ENCODE measurements around the gene MILR1. TPM values are rescaled to one million over a fixed set of nuclear protein-coding genes. Genes with fewer than 3 reads are reported as not detected.
"Not testable (repeated sequence)": the region's sequence is repeated elsewhere in the genome, so short reads cannot be mapped to it uniquely, and the experiment has no call there.

Gene MILR1
- total RNA-seq, 2 experiments from 2014 or later = 1.3 to 2.3 TPM

GRCh38 chr17:64461788-64462187, 12.9 kb downstream of the MILR1 start:
- CTCF ChIA-PET = interaction anchor here (1.1 kb wide), 1 partner anchor 31 kb away, joined by 5 read pairs; no protein-coding TSS in a partner anchor
- no peak for ATAC-seq
- H3K4me1 Mint-ChIP-seq (ENCODE audit: low read depth) = peaks cover under 1% of the 10 kb centered on the region
- no peak for DNase-seq
- H3K9me3 Mint-ChIP-seq = no peaks in the 10 kb centered on the region
- no peak overlapping the region for H3K27ac Mint-ChIP-seq
- POLR2A ChIA-PET = no interaction called here
- no peak overlapping the region for H3K4me3 Mint-ChIP-seq
- H3K36me3 Mint-ChIP-seq (ENCODE audit: low read depth) = no peaks in the 10 kb centered on the region
- intact Hi-C loops (cut with micrococcal nuclease) = no loop called here
- TF ChIP-seq, protein P1, sequence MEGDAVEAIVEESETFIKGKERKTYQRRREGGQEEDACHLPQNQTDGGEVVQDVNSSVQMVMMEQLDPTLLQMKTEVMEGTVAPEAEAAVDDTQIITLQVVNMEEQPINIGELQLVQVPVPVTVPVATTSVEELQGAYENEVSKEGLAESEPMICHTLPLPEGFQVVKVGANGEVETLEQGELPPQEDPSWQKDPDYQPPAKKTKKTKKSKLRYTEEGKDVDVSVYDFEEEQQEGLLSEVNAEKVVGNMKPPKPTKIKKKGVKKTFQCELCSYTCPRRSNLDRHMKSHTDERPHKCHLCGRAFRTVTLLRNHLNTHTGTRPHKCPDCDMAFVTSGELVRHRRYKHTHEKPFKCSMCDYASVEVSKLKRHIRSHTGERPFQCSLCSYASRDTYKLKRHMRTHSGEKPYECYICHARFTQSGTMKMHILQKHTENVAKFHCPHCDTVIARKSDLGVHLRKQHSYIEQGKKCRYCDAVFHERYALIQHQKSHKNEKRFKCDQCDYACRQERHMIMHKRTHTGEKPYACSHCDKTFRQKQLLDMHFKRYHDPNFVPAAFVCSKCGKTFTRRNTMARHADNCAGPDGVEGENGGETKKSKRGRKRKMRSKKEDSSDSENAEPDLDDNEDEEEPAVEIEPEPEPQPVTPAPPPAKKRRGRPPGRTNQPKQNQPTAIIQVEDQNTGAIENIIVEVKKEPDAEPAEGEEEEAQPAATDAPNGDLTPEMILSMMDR (IDR thresholded peaks at IDR 0.05) = no peak
- H3K27me3 Mint-ChIP-seq = no peaks in the 10 kb centered on the region

DNA sequence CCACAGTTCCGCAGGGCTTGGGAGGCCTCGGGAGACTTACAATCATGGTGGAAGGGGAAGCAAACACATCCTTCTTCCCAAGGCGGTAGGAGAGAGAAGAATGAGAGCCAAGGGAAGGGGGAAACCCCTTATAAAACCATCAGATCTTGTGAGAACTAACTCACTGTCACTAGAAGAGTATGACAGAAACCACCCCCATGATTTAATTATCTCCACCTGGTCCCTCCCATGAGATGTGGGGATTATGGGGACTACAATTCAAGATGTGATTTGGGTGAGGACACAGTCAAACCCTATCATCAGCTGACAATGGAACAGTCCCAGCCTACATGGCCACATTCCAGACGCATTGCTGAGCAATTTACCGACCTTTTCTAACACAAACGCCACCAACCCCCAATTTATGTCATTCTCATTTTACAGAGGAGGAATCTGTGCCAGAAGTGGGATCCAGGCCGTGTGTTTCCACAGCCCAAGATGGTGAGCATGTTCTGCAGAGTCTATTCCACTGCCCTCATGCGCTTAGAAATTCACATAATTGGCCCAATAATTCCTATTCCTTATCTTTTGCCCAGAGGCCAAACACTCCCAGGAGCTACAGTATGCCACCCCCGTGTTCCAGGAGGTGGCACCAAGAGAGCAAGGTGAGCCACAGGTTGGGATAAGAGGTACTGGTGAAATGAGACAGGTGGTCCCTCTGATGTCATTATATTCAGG, 17.3 kb downstream of the MILR1 start:
- ATAC-seq (no peak), DNase-seq (no peak)
- intact Hi-C loops (cut with micrococcal nuclease) = no loop called here
- Mint-ChIP-seq H3K4me1 (ENCODE audit: low read depth) (no peaks in the 10 kb centered on the region), H3K27me3 (no peaks in the 10 kb centered on the region), H3K4me3 (no peak overlapping the region), H3K36me3 (ENCODE audit: low read depth) (no peaks in the 10 kb centered on the region), H3K27ac (no peak overlapping the region), H3K9me3 (no peaks in the 10 kb centered on the region)
- ChIA-PET POLR2A (no interaction called here), CTCF (interaction anchor here (1.5 kb wide), 1 partner anchor 47 kb away, joined by 7 read pairs; no protein-coding TSS in a partner anchor)
- TF ChIP-seq, protein P1 (IDR thresholded peaks at IDR 0.05) = no peak

DNA sequence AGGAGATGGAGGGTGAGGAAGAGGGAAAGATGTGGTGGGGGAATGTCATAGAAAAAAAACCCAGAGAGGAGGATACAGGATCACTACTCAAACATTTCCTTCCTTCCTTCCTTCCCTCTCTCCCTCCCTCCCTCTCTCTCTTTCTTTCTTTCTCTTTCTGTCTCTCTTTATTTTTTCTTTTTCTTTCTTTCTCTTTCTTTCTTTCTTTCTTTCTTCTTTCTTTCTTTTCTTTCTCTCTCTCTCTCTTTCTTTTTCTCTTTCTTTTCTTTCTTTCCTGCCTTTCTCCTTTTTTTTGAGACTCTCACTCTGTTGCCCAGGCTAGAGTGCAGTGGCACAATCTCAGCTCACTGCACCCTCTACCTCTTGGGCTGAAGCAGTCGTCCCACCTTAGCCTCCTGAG, 17.9 kb downstream of the MILR1 start:
- CTCF ChIA-PET = interaction anchor here (1.2 to 1.5 kb wide), 2 partner anchors 11 to 47 kb away, joined by 4 to 7 read pairs; no protein-coding TSS in a partner anchor
- POLR2A ChIA-PET; intact Hi-C loops (cut with micrococcal nuclease); H3K36me3 Mint-ChIP-seq (ENCODE audit: low read depth); H3K27ac Mint-ChIP-seq; DNase-seq; ATAC-seq; H3K4me3 Mint-ChIP-seq; H3K27me3 Mint-ChIP-seq; H3K4me1 Mint-ChIP-seq (ENCODE audit: low read depth); H3K9me3 Mint-ChIP-seq: not testable (repeated sequence)
- TF ChIP-seq, protein P1 (IDR thresholded peaks at IDR 0.05) = peak; percentile 27

DNA sequence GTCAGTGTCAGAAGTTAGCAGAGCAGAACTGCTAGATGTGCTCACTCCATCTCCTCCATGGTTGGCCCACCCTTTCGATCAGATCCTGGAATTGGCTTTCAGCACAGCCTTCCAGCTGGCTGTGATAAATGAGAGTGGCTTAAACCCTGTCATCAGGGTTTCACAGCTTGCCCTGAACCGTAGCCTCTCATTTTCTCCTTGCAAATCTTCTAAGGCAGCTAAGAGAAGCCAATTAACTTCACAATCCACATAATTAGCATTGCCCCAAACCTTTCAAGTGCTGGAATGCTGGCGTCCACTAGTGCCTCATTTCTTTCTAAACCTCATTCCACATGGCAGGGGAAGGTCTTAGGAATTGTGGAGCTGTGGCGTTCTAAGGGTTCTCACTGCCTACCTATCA, 21.7 kb downstream of the MILR1 start:
- H3K4me3 Mint-ChIP-seq = no peak overlapping the region
- CTCF ChIA-PET = interaction anchor here (1.0 kb wide), 1 partner anchor 179 kb away, joined by 3 read pairs; no protein-coding TSS in a partner anchor
- intact Hi-C loops (cut with micrococcal nuclease) = no loop called here
- POLR2A ChIA-PET = no interaction called here
- H3K27ac Mint-ChIP-seq = no peak overlapping the region
- ATAC-seq (no peak), DNase-seq (no peak)
- no peaks in the 10 kb centered on the region for H3K36me3 Mint-ChIP-seq (ENCODE audit: low read depth)
- no peaks in the 10 kb centered on the region for H3K9me3 Mint-ChIP-seq
- TF ChIP-seq, protein P1 (IDR thresholded peaks at IDR 0.05) = no peak
- H3K4me1 Mint-ChIP-seq (ENCODE audit: low read depth) = no peaks in the 10 kb centered on the region
- H3K27me3 Mint-ChIP-seq = no peaks in the 10 kb centered on the region

DNA sequence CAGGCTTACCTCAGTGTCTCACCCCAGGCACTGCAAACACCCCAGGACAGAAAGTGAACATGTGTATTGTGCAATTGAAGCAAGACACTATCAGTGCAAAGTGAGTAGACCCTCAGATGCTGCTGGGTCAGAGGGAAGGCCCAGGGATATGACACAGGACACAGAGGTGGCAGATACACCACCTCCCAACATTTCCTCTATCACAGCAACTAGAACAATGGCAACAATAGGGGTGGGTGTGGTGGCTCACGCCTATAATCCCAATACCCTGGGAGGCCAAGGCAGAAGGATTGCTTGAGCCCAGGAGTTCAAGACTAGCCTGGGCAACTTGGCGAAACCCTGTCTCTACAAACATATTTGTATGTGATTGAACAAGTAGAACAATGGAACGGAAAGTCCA, 22.5 kb downstream of the MILR1 start:
- POLR2A ChIA-PET = no interaction called here
- DNase-seq = no peak
- no peak overlapping the region for H3K4me3 Mint-ChIP-seq
- H3K9me3 Mint-ChIP-seq = no peaks in the 10 kb centered on the region
- no peaks in the 10 kb centered on the region for H3K36me3 Mint-ChIP-seq (ENCODE audit: low read depth)
- CTCF ChIA-PET = interaction anchor here (1.2 kb wide), 1 partner anchor 50 kb away, joined by 3 read pairs; no protein-coding TSS in a partner anchor
- H3K27ac Mint-ChIP-seq = no peak overlapping the region
- intact Hi-C loops (cut with micrococcal nuclease) = no loop called here
- TF ChIP-seq, protein P1 (IDR thresholded peaks at IDR 0.05) = no peak
- no peak for ATAC-seq
- no peaks in the 10 kb centered on the region for H3K27me3 Mint-ChIP-seq
- no peaks in the 10 kb centered on the region for H3K4me1 Mint-ChIP-seq (ENCODE audit: low read depth)
